ENCODE results near the gene ULK1. TPM values are rescaled to one million over a fixed set of nuclear protein-coding genes. Genes with fewer than 3 reads are reported as not detected.
A peak's percentile ranks its signal among the peaks of the same experiment; 100 is the strongest.

Gene ULK1
- total RNA-seq, 1 experiment from 2014 or later = 72.1 TPM

DNA sequence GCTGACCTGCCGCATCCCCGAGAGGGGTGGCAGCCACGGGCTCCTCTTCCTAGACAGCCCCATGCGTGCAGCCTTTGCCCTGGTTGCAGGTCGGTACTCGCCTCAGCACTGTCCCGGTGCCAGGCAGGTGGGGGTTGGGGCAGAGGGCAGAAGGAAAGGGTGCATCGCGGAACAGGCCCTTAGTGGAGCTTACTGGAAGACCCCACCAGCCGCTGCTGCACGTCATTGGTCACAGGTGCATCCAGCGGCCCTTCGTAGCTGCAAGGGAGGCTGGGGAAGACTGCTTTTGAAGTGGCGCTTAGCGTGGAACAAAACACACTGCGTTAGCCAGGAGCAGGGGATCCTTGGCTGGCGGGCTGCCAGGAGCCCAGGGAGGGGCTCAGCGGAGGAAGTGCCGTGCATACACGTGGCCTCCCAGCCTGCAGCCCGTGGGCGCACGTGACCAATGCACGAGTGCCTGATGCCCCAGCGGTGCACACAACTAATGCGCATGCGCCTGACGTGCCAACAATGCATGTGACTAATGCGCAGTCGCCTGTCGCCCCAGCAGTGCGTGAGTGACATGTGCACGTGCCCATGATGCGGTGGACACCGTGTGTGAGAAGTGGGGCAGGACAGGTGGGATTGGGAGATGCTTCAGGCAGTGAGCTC, 50.3 kb downstream of the ULK1 start:
- POLR2A ChIA-PET = no interaction called here

DNA sequence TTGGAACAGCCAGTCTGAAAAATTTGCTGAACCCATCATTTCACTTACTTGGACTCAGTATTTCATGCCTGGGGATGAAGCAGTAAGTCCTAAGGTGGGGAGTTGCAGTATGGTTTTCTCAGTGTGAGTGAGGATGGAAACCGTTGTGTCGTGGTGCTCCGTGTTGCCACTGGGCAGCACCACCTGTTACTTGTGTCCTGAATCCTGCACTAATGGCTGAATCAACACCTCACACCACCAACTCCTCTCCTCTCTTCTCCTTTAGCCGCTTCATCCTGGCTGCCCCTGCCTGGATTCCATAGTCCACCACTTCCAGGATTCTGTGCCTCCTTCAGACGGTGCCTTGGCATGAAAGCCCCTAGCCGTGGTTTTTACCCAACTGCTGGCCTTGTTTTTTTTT, 52.3 kb downstream of the ULK1 start:
- Histone ChIP-seq H3K9me3 (ENCODE audit: control insufficient read depth, insufficient read depth, low read depth, low read length) (no peaks in the 10 kb centered on the region), H3K4me3 (ENCODE audit: low read depth in 2 of 2, low read length in 2 of 2) (no peak overlapping the region), H3K27ac (ENCODE audit: low read length) (no peak overlapping the region), H3K27me3 (ENCODE audit: control insufficient read depth, insufficient read depth, low read length) (no peaks in the 10 kb centered on the region), H3K36me3 (ENCODE audit: control insufficient read depth, insufficient read depth, low read length) (no peaks in the 10 kb centered on the region), H3K4me1 (ENCODE audit: control insufficient read depth, insufficient read depth, low read length) (no peaks in the 10 kb centered on the region)
- no peak for ATAC-seq
- TF ChIP-seq POLR2AphosphoS5 (IDR thresholded peaks at IDR 0.05; ENCODE audit: low read depth, low read length) (peak; percentile 31; the same call in 1 of the 2 replicates), SIN3A (IDR thresholded peaks at IDR 0.05; ENCODE audit: borderline replicate concordance, insufficient read depth, low read depth, low read length) (no peak)
- in situ Hi-C loops (cut with HindIII; ENCODE audit: low pct_unique_long_range_greater_than_20kb, low sequenced_read_pairs) = no loop called here
- no TSS peak for BruUV-seq (replicated peaks)
- no peak for DNase-seq (ENCODE audit: low read depth, low spot score)
- POLR2A ChIA-PET = interaction anchor here (0.6 kb wide), 1 partner anchor 31 kb away, joined by 3 read pairs; no protein-coding TSS in a partner anchor
- intact Hi-C loops (cut with micrococcal nuclease; ENCODE audit: unreplicated experiment) = no loop called here
- CTCF ChIA-PET = no interaction called here

More for the DNA sequence above, 50.3 kb downstream of the ULK1 start:
- TF ChIP-seq, protein P1, sequence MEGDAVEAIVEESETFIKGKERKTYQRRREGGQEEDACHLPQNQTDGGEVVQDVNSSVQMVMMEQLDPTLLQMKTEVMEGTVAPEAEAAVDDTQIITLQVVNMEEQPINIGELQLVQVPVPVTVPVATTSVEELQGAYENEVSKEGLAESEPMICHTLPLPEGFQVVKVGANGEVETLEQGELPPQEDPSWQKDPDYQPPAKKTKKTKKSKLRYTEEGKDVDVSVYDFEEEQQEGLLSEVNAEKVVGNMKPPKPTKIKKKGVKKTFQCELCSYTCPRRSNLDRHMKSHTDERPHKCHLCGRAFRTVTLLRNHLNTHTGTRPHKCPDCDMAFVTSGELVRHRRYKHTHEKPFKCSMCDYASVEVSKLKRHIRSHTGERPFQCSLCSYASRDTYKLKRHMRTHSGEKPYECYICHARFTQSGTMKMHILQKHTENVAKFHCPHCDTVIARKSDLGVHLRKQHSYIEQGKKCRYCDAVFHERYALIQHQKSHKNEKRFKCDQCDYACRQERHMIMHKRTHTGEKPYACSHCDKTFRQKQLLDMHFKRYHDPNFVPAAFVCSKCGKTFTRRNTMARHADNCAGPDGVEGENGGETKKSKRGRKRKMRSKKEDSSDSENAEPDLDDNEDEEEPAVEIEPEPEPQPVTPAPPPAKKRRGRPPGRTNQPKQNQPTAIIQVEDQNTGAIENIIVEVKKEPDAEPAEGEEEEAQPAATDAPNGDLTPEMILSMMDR (IDR thresholded peaks at IDR 0.05) = no peak
- TF ChIP-seq POLR2AphosphoS5 (IDR thresholded peaks at IDR 0.05; ENCODE audit: low read depth, low read length) (peak; percentile 55; the same call in 1 of the 2 replicates), TCF7L2 (IDR thresholded peaks at IDR 0.05; ENCODE audit: low read depth, low read length) (no peak), SIN3A (IDR thresholded peaks at IDR 0.05; ENCODE audit: borderline replicate concordance, insufficient read depth, low read depth, low read length) (no peak)
- TF ChIP-seq, protein P2, sequence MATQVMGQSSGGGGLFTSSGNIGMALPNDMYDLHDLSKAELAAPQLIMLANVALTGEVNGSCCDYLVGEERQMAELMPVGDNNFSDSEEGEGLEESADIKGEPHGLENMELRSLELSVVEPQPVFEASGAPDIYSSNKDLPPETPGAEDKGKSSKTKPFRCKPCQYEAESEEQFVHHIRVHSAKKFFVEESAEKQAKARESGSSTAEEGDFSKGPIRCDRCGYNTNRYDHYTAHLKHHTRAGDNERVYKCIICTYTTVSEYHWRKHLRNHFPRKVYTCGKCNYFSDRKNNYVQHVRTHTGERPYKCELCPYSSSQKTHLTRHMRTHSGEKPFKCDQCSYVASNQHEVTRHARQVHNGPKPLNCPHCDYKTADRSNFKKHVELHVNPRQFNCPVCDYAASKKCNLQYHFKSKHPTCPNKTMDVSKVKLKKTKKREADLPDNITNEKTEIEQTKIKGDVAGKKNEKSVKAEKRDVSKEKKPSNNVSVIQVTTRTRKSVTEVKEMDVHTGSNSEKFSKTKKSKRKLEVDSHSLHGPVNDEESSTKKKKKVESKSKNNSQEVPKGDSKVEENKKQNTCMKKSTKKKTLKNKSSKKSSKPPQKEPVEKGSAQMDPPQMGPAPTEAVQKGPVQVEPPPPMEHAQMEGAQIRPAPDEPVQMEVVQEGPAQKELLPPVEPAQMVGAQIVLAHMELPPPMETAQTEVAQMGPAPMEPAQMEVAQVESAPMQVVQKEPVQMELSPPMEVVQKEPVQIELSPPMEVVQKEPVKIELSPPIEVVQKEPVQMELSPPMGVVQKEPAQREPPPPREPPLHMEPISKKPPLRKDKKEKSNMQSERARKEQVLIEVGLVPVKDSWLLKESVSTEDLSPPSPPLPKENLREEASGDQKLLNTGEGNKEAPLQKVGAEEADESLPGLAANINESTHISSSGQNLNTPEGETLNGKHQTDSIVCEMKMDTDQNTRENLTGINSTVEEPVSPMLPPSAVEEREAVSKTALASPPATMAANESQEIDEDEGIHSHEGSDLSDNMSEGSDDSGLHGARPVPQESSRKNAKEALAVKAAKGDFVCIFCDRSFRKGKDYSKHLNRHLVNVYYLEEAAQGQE (IDR thresholded peaks at IDR 0.05; ENCODE audit: insufficient read depth in 1 of 2, low read depth in 2 of 2, low read length in 1 of 2) = no peak
- no peaks in the 10 kb centered on the region for H3K36me3 ChIP-seq (ENCODE audit: control insufficient read depth, insufficient read depth, low read length)
- H3K27me3 ChIP-seq (ENCODE audit: control insufficient read depth, insufficient read depth, low read length) = no peaks in the 10 kb centered on the region
- intact Hi-C loops (cut with micrococcal nuclease; ENCODE audit: unreplicated experiment) (no loop called here), in situ Hi-C loops (cut with HindIII; ENCODE audit: low pct_unique_long_range_greater_than_20kb, low sequenced_read_pairs) (no loop called here)
- no peak overlapping the region for H3K4me3 ChIP-seq (ENCODE audit: low read depth in 2 of 2, low read length in 2 of 2)
- no peak for ATAC-seq
- CTCF ChIA-PET = no interaction called here
- DNase-seq (ENCODE audit: low read depth, low spot score) = no peak
- BruUV-seq (replicated peaks) = no TSS peak
- no peak overlapping the region for H3K27ac ChIP-seq (ENCODE audit: low read length)
- no peaks in the 10 kb centered on the region for H3K4me1 ChIP-seq (ENCODE audit: control insufficient read depth, insufficient read depth, low read length)
- no peaks in the 10 kb centered on the region for H3K9me3 ChIP-seq (ENCODE audit: control insufficient read depth, insufficient read depth, low read depth, low read length)

DNA sequence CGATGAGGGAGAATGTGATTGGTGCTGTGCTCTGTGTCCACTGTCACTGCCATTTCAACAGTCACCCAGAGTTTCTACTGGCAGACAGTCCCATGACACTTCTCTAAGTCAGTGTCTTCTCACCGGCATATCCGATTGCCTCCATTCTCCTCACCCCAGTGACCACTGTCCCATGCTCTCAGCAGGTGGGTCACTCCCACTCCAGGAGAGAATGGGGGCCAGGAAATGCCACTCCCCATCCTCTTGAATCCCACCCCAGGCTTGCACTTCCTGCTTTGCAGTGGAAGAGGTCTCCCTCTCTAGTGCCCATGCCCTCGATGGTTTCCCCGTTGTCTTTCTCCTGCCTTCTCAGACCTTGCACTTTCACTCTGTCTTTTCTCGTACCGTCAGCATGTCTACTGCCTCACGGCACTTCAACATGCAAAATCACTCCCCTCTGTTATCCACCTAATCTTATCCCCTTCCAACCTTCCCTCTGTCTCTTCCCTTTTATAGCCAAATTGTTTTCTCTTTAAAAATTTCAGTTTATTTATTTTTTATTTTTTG, 53.1 kb downstream of the ULK1 start:
- Histone ChIP-seq H3K36me3 (ENCODE audit: control insufficient read depth, insufficient read depth, low read length) (no peaks in the 10 kb centered on the region), H3K27ac (ENCODE audit: low read length) (no peak overlapping the region), H3K4me1 (ENCODE audit: control insufficient read depth, insufficient read depth, low read length) (no peaks in the 10 kb centered on the region), H3K4me3 (ENCODE audit: low read depth in 2 of 2, low read length in 2 of 2) (no peak overlapping the region), H3K9me3 (ENCODE audit: control insufficient read depth, insufficient read depth, low read depth, low read length) (no peaks in the 10 kb centered on the region), H3K27me3 (ENCODE audit: control insufficient read depth, insufficient read depth, low read length) (no peaks in the 10 kb centered on the region)
- ChIA-PET CTCF (no interaction called here), POLR2A (no interaction called here)
- intact Hi-C loops (cut with micrococcal nuclease; ENCODE audit: unreplicated experiment) = no loop called here
- no peak for TF ChIP-seq POLR2AphosphoS5 (IDR thresholded peaks at IDR 0.05; ENCODE audit: low read depth, low read length)
- no TSS peak for BruUV-seq (replicated peaks)
- DNase-seq (ENCODE audit: low read depth, low spot score) = no peak
- no peak for ATAC-seq
- in situ Hi-C loops (cut with HindIII; ENCODE audit: low pct_unique_long_range_greater_than_20kb, low sequenced_read_pairs) = no loop called here

Data from Panc1 (cell line).